EH (cell line): ENCODE data around the gene ELP4.

Source experiments
- DNase-seq: peaks from one replicate; pipeline ENCODE4 v3.0.0-alpha.2; 2015; ENCODE audit warnings: low read depth

ELP4 gene

DNA sequence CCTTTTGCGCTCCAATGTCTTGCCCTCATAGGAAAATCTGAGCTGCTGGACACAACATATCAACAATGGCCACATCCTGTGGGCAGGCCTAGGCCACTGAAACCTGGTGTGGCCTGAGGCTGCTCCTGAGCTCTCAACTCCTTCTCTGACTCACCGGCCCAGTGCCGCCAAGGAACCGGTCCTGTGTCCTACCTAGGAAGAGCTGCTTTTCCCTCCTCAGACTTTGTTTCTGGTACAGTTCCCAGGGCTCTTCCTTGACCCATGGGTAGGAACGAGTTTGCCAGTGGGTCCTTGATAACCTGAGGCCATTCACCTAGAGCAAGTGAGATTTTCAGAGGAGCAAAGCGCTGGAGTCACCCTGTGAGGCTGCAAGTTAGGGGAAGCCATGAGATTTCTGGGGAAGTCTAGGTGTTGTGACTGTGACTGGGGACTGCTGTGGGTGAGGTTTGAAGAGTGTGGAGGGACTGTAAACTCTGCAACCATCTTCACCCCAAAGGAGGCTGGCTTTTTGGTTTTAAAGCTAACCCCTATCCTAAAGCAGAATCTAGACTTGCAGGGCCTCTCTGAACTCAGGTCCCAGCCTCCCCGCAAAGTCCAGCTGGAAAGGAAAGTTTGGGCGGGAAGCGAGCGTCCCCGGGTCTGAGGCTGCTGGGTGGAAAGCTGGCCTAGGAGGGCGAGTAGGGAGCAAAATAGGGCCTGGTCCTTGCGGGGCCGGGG, 313.5 kb downstream of the ELP4 start:
- no peak for DNase-seq

DNA sequence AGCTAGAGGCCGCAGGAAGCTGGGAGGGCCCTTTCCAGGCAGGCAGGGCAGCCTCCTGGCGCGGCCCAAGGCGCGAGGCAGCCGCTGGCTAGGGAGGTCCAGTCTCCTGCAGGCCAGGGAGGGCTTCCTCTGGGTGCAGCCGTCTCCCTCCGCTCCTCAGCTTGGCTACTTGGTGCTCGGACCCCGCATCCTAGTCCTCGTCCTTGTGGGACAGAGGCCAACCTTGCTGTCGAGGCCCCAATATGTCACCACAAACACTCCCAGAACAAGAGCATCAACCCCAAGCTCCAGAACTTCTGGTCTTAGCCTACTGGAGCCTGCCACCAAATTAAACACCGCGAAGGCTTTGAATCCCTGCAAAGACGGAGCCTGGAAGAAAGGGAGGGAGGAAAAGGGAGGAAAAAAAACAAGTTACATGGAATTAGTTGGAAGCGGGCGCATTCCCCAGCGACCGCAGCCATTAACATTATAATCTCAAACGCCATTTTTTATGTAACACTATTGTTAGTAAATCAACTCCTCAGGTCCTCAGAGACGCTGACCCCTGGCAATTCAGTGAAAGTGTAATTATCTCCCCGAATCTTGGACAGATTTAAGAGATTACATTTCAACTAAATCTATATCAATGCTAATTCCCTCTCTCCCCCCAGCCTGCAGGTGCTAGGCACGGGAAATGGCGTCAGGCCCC, 314.2 kb downstream of the ELP4 start:
- no peak for DNase-seq

DNA sequence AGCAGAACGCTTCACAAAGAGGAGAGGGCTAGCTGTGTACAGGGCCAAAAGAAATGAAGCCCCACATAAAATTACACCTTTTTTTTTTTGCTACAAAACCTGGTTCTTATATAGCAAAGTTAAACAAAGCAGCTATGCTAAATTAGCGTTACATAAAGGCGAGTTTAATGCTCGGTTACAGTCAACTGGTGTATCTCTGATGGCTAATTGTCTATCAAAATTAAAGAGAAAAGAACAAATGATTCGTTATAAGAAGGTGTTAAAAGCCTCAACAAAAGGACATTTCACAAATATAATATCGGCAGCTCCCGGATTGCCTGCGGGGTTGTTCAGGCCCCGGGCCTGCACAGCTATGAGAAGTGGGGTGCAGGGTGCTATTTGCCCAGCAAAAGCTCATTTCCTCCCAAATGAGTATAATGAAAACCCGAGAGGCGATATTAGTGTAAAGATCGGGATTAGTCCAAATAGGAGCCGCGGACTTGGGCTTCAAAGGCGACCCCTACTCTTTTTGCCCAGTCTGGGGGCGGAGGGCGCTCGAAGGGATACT, 314.8 kb downstream of the ELP4 start:
- DNase-seq, result no peak

DNA sequence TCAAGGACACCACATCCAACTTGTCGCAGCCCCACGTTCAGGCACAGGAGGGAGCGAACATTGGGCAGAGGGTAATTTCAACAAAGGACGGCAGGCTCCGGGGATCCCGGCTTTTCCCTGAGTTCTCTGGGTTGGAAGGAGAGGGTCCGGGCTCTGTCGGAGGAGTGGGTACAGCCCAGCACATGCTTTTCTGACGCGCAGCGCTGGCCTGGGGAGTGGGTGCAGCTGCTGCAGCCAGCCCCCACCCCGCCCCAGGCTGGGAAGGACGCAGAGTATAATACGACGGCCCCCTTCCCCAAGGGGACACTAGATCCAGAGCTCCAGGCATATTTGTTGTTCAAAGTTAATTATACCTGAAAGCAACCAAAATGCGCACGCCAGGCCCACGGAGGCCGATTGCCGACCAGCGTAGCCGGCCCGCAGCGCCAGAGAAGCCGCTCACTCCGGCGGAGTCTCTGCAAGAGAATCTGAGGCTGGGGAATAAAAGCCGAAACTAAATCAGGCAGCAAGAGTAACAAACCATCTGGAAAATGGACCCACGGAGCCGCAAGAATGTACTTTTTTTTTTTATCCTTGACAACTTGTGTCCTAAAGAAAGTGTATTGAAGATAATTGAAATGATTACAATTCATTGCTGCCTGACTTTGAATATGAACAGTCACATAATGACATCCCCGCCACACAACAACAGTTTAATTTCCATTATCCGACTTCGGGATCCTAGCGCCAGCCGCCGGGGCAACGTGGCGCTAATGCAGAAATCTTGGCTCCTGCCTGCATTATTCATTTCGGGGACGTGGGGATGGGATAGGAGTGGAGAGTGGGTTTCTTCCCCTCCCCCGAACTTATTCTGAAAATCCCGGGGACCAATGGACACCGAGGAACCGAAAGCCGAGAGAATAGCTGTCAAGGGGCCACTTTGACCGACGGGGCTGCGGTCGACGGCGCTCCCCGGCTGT, 315.6 kb downstream of the ELP4 start:
- DNase-seq, result no peak

DNA sequence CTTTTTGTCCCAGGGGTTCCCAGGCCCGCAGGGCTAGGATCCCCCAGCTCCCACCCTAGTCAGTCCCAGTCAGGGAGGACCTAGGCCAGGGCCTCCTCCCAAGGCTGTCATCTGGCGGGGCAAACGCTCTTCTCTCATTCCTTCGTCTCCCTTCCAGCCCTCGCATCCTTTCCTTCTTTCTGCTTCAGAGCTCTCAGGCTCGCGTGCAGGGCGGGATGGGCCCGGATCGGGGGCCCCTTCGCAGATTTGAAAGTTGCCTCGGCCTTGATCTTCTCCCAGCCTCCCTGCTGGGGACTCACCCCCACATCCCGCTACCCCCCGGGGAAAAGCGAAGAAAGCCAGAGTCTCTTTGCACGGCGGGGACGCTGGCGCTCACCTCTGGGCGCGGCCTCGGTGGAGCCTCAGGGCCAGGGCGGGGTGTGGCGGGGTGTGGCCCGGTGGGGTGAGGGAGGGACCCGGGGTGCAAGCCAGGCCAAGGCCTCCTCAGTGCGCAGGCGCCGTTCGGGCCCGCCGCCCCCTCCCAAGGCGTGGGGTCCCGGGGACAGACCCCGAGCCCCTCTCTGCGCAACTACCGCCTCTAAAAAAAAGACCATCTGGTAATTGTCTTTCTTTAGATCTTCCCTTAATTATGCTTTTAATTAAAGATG, 316.4 kb downstream of the ELP4 start:
- no peak for DNase-seq

DNA sequence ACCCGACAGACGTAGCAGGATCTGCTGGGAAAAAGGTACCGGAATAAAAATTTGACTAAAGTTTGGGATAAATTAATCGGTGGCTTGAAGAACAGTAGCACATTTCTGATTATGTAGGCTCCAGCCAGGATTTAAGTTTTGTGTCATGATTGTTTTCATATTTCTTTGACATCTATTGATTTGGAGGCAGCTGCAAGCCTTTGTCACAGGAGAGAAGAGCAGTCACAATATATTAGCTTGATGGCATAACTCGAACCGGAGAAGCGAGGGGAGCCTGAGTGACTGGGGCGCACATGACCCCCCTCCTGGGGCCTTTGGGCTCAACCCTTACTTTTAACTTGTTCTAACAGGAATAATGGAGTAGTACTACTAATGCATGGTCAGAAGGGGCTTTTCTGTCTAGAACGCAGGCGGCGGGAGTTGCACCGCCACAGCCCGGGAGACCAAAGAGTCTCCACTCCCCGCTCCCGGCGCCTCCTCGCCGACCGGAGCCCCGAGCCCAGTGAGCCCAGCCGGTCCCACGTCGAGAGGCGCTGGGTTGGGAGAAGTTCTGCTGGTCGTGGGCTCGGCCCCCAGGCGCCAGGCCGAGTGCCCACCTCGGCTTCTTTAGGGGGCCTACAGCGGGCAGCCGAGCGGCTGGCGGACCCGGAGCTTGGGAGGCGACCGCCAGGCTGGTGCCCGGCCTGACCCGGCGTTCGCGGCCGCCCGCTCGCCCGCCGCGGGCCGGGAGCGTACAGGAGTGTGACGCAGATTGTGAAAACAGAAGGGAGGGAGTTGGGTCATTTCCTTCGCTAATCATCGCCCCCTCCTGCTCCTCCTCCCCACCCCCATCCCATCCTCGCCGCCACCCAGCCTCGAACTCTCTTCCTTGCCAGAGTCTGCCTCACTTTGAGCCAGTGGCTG, 317.2 kb downstream of the ELP4 start:
- DNase-seq, result no peak

DNA sequence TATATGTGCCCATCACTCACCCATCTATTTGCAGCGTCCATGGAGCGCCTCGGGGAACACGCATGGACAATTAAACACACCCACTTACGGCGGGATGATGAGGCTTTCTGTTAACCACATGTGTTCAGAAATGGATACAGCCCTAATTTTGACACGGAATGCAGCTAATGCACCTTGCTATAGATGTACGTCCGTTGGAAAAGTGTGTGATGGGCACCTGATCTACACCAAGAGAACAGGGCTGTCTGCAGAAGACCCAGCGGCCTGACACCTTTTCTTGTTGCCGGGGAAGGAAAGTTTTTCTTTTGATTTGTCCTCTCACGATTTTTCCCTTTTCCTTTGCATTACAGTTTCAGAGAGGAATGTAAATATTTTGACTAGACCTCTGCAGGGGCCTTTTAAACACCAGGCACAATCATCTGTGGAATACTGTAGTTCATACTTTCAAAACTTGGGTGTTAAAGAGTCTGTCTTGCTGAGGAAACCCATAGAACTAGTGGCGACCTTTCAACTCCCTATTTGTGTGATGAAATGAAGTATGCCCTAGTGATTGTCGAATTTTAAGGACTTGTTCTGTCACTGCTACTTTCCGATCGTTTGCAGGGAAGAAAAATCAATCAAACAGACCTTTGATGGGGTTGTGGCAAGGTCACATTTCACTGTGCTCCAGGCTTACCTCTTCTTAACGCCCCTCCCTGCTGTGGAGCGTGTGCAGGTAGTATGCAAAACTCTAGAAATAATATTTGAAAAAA, 318.1 kb downstream of the ELP4 start:
- peak; percentile 35 for DNase-seq

DNA sequence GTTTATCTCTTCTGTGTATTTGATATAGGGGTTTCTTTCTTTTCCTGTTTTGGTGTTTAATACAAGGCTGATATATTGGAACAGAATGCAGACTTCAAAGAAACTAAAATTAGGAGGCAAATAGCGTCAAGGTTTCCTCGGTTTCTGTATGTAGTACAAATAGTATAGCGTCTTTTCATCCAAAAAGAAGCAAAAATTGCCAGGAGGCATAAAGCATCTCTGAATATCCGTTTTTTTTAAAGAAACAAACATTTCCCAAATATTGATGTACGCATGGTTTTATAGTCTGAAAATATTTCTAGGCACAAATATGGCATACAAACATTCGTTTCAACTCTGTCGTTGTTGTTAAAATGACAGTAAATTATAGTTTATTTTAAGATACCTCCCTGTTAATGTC, 318.6 kb downstream of the ELP4 start:
- DNase-seq, result no peak

DNA sequence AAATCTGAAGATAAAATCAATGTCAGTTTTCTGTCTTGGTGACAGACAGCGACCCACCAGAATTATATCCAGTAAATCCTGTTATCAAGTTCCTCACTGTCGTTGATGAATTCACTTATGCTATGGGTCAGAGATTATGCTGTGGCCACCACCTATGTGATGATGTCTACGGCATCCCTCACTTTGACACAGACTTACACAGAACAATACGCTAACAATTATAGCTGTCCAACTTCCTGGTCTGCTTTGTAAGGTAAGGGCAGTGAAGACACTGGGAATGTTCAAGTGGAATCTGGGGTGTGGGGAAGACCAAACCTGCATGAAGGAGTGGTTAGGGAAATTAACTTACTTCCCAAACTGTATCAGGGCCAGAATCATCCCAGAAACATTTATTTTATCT, 320.8 kb downstream of the ELP4 start:
- DNase-seq, result no peak

DNA sequence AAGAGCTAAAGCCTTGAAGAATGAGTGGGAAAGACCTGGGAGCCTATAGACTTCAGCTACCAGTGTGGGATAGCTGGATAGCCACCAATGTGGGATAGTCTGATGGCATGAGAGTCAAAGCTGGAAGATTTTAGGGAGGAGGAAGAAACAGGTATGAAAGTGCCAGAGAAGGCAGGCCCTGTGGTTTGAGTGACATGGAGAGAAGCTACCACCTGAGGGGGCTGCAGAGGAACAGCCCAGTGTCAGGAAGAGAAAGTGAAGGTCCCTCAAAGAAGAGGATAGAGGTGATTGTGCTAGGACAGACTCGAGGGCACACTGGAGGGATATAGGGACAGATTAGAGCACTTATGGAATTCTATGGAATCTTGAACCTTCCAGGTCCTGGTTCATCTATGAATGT, 324.7 kb downstream of the ELP4 start:
- DNase-seq, result no peak
